ENCODE measurements around the gene WDR1.

DNA sequence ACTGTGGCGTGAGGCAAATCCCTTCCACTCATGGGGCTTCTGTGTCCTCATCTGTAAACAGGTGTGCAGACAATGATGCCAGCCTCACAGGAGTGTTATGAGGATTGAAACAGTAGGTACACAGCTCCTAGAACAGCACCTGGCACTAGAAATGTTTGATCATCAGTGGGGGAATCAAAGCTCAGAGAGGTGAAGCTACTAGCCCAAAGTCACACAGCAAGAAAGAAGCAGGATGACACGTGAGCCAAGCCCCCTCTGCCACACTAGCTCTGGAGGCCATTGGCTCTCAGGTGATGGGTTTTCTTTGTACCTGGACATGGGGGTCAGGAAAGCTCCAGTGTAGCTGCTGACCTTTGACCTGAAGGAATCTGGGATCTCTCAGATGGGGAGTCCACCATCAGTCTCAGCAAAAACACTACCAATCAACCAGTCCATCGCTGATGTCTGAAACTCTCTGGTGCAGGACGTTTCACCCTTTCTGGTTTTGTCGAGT is 81.9 kb downstream of the WDR1 start:
- TF ChIP-seq YBX1 (IDR thresholded peaks at IDR 0.05) (no peak), EP300 (IDR thresholded peaks at IDR 0.05; ENCODE audit: borderline replicate concordance in 1 of 2, control insufficient read depth in 1 of 2, low read depth in 2 of 2, low read length in 2 of 2) (no peak), CREM (IDR thresholded peaks at IDR 0.05; ENCODE audit: low read depth) (no peak), RAD51 (IDR thresholded peaks at IDR 0.05) (no peak), POLR2A (IDR thresholded peaks at IDR 0.05; ENCODE audit: low read depth, low read length) (no peak), CREB1 (IDR thresholded peaks at IDR 0.05; ENCODE audit: low read depth) (no peak), ZNF274 (IDR thresholded peaks at IDR 0.05; ENCODE audit: insufficient read depth, insufficient read length) (no peak), BHLHE40 (IDR thresholded peaks at IDR 0.05; ENCODE audit: borderline replicate concordance in 1 of 2, low read depth in 2 of 2, low read length in 1 of 2) (no peak)
- TF ChIP-seq, protein P1, sequence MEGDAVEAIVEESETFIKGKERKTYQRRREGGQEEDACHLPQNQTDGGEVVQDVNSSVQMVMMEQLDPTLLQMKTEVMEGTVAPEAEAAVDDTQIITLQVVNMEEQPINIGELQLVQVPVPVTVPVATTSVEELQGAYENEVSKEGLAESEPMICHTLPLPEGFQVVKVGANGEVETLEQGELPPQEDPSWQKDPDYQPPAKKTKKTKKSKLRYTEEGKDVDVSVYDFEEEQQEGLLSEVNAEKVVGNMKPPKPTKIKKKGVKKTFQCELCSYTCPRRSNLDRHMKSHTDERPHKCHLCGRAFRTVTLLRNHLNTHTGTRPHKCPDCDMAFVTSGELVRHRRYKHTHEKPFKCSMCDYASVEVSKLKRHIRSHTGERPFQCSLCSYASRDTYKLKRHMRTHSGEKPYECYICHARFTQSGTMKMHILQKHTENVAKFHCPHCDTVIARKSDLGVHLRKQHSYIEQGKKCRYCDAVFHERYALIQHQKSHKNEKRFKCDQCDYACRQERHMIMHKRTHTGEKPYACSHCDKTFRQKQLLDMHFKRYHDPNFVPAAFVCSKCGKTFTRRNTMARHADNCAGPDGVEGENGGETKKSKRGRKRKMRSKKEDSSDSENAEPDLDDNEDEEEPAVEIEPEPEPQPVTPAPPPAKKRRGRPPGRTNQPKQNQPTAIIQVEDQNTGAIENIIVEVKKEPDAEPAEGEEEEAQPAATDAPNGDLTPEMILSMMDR (IDR thresholded peaks at IDR 0.05 in 2 of 3, conservative IDR thresholded peaks at IDR 0.05 in 1 of 3; ENCODE audit: control insufficient read depth in 2 of 3, extremely low read depth in 1 of 3, insufficient read depth in 1 of 3, low read depth in 3 of 3, low read length in 3 of 3) = no peak
- TF ChIP-seq, protein P2, sequence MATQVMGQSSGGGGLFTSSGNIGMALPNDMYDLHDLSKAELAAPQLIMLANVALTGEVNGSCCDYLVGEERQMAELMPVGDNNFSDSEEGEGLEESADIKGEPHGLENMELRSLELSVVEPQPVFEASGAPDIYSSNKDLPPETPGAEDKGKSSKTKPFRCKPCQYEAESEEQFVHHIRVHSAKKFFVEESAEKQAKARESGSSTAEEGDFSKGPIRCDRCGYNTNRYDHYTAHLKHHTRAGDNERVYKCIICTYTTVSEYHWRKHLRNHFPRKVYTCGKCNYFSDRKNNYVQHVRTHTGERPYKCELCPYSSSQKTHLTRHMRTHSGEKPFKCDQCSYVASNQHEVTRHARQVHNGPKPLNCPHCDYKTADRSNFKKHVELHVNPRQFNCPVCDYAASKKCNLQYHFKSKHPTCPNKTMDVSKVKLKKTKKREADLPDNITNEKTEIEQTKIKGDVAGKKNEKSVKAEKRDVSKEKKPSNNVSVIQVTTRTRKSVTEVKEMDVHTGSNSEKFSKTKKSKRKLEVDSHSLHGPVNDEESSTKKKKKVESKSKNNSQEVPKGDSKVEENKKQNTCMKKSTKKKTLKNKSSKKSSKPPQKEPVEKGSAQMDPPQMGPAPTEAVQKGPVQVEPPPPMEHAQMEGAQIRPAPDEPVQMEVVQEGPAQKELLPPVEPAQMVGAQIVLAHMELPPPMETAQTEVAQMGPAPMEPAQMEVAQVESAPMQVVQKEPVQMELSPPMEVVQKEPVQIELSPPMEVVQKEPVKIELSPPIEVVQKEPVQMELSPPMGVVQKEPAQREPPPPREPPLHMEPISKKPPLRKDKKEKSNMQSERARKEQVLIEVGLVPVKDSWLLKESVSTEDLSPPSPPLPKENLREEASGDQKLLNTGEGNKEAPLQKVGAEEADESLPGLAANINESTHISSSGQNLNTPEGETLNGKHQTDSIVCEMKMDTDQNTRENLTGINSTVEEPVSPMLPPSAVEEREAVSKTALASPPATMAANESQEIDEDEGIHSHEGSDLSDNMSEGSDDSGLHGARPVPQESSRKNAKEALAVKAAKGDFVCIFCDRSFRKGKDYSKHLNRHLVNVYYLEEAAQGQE (IDR thresholded peaks at IDR 0.05; ENCODE audit: low read depth, low read length) = no peak

All from GM12878 (cell line).